HL-60 (cell line): ENCODE measurements around the gene ECI1.

Source experiments
- DNase-seq, 2 experiments: peaks; one replicate each; pipeline ENCODE4 v3.0.0-alpha.2; 2010 to 2020; ENCODE audit warnings: low read depth in 1 of 2, low spot score in 1 of 2
- H3K27ac ChIP-seq: fragments of 250-450 bp; sonication (Bioruptor Pico); replicated peaks from 2 replicates; pipeline ENCODE4 v1.5.1; 2020; ENCODE audit warnings: mild to moderate bottlenecking, moderate library complexity
- H3K27me3 ChIP-seq: fragments of 250-450 bp; sonication (Bioruptor Pico); 2 replicates; pipeline ENCODE4 v1.5.1; 2021; ENCODE audit warnings: mild to moderate bottlenecking, moderate library complexity; ENCODE audit not compliant: insufficient read depth, poor library complexity, severe bottlenecking
- H3K4me3 ChIP-seq: replicated peaks from 2 replicates; pipeline ENCODE4 v1.5.1; 2011; ENCODE audit warnings: mild to moderate bottlenecking, control low read depth, low read length; ENCODE audit not compliant: insufficient read depth
- GABPA ChIP-seq: IDR thresholded peaks from 2 replicates; pipeline ENCODE4 v1.6.1; 2012; ENCODE audit warnings: low read depth
- POLR2AphosphoS5 ChIP-seq: IDR thresholded peaks from 2 replicates; pipeline ENCODE4 v1.6.1; 2012; ENCODE audit warnings: low read depth
- SPI1 ChIP-seq: IDR thresholded peaks from 2 replicates; pipeline ENCODE4 v1.6.1; 2012; ENCODE audit warnings: low read depth, mild to moderate bottlenecking, borderline replicate concordance
- TF ChIP-seq, protein P1 (sequence below): IDR thresholded peaks from one replicate; pipeline ENCODE4 v1.5.1; 2011; ENCODE audit warnings: low read length, control low read depth, inconsistent platforms; ENCODE audit not compliant: insufficient read depth
- TF ChIP-seq, protein P2 (sequence below): IDR thresholded peaks from 2 replicates; pipeline ENCODE4 v1.6.1; 2012; ENCODE audit warnings: low read depth; ENCODE audit not compliant: insufficient replicate concordance

The ECI1 gene

DNA sequence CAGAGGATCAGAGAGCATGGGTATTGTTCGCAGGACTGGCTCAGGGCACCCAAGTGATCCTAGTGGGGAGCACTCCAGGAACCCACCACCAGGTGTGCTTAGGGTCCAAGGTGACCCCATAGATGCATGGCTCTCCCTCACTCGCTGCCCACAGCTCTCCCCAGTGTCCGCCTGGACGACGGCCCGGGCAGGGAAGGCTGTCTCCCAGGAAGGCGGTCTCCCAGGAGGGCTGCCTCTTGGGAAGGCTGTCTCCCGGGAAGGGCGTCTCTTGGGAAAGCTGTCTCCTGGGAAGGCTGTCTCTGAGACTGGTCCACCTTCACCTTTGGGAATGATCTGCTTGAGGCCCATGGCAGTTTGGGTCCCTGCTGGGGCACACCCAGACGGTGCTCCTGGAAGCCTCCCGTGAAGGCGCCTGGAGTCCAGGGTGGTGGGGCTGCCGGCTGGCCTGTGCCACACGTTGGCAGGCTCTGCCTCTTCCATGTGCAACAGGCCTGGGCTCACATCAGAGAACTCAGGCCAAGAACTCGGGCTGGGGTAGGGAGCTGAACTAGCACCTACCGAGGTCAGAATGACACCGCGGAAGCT, 5.0 kb downstream of the ECI1 start:
- Histone ChIP-seq H3K27me3 (no peaks in the 10 kb centered on the region), H3K4me3 (no peak overlapping the region), H3K27ac (no peak overlapping the region)
- TF ChIP-seq POLR2AphosphoS5 (no peak), GABPA (no peak), SPI1 (no peak)
- TF ChIP-seq, protein P1, sequence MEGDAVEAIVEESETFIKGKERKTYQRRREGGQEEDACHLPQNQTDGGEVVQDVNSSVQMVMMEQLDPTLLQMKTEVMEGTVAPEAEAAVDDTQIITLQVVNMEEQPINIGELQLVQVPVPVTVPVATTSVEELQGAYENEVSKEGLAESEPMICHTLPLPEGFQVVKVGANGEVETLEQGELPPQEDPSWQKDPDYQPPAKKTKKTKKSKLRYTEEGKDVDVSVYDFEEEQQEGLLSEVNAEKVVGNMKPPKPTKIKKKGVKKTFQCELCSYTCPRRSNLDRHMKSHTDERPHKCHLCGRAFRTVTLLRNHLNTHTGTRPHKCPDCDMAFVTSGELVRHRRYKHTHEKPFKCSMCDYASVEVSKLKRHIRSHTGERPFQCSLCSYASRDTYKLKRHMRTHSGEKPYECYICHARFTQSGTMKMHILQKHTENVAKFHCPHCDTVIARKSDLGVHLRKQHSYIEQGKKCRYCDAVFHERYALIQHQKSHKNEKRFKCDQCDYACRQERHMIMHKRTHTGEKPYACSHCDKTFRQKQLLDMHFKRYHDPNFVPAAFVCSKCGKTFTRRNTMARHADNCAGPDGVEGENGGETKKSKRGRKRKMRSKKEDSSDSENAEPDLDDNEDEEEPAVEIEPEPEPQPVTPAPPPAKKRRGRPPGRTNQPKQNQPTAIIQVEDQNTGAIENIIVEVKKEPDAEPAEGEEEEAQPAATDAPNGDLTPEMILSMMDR, result no peak
- TF ChIP-seq, protein P2, sequence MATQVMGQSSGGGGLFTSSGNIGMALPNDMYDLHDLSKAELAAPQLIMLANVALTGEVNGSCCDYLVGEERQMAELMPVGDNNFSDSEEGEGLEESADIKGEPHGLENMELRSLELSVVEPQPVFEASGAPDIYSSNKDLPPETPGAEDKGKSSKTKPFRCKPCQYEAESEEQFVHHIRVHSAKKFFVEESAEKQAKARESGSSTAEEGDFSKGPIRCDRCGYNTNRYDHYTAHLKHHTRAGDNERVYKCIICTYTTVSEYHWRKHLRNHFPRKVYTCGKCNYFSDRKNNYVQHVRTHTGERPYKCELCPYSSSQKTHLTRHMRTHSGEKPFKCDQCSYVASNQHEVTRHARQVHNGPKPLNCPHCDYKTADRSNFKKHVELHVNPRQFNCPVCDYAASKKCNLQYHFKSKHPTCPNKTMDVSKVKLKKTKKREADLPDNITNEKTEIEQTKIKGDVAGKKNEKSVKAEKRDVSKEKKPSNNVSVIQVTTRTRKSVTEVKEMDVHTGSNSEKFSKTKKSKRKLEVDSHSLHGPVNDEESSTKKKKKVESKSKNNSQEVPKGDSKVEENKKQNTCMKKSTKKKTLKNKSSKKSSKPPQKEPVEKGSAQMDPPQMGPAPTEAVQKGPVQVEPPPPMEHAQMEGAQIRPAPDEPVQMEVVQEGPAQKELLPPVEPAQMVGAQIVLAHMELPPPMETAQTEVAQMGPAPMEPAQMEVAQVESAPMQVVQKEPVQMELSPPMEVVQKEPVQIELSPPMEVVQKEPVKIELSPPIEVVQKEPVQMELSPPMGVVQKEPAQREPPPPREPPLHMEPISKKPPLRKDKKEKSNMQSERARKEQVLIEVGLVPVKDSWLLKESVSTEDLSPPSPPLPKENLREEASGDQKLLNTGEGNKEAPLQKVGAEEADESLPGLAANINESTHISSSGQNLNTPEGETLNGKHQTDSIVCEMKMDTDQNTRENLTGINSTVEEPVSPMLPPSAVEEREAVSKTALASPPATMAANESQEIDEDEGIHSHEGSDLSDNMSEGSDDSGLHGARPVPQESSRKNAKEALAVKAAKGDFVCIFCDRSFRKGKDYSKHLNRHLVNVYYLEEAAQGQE, result no peak
- no peak for DNase-seq

DNA sequence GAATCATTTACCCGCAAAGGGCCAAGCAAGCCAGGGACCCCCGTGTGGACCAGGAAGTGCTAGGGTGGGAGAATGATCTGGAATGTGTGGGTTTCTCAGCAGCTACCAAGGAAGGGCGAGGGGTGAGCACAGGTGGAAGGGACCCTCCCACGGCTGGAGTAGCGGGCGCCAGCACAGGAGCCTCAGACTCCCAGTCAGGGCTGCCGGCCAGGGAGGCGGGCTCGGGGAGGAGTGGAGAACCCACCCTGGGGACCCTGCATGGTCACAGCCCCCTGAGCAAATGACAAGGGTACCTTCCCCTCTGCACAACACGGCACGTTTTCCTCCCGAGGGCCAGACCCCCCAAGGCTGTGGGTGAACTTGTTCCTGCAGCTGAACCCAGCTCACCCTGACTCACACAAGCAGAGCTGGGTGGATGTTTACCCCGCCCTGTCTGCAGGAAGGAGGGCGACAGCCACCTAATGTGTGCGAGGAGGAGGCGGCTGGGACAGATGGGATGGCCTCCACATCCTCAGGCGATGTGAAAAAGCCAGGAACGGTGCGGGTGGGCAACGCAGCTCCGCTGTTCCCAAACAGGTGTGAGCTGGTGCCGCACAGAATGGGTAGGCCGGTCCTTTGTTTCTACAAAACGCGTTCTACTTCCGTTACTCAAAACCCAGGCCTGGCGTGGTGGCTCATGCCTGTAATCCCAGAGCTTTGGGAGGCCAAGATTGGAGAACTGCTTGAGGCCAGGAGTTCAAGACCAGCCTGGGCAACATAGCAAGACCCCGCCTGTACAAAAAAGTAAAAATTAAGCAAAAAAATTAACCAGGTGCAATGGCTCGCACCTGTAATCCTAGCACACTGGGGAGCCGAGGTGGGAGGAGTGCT, 6.2 kb downstream of the ECI1 start:
- Histone ChIP-seq H3K4me3 (no peak overlapping the region), H3K27ac (no peak overlapping the region), H3K27me3 (no peaks in the 10 kb centered on the region)
- no peak for TF ChIP-seq SPI1
- TF ChIP-seq, protein P1, result no peak
- TF ChIP-seq, protein P2, result no peak
- no peak for DNase-seq

DNA sequence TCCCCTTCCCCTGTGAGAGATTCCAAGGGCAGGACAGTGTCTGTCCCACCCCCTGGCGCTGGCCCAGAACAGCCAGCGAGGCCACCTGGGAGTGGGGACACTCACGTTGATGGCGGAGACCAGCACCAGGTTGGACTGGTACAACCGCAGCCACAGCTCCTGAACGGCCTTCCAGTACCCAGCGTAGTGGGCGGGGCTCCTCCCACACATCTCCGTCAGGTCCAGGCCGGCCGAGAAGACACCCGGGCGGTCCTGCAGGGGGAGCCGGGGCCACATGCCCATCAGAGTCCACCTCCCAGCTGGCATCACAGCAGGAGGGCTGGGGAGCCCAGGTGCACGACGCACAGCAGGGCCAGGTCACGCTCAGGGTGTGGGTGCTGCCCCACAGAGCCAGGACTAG, 7.1 kb downstream of the ECI1 start:
- no peak overlapping the region for H3K27ac ChIP-seq

More for the DNA sequence above, 7.1 kb downstream of the ECI1 start:
- H3K4me3 ChIP-seq, result no peak overlapping the region
- DNase-seq, result no peak
- H3K27me3 ChIP-seq, result no peaks in the 10 kb centered on the region
- TF ChIP-seq GABPA, result no peak
- TF ChIP-seq, protein P1, result no peak
- no peak for TF ChIP-seq SPI1
- no peak for TF ChIP-seq POLR2AphosphoS5
- TF ChIP-seq, protein P2, result no peak
